ENCODE data around the gene RAPGEF2. TPM values are rescaled to one million over a fixed set of nuclear protein-coding genes. Genes with fewer than 3 reads are reported as not detected.

The RAPGEF2 gene
- total and polyA plus RNA-seq, 9 of the 15 experiments (the other 6 are each of a cell fraction or from before 2014, with no cell fraction given), result 3.1 to 32.6 (median 23.1) TPM

- TF ChIP-seq CLOCK (CRISPR knock-in tag; IDR thresholded peaks at IDR 0.05; ENCODE audit: borderline replicate concordance) (no peak), CEBPB (tag; IDR thresholded peaks at IDR 0.05) (peak; percentile 97), LARP7 (IDR thresholded peaks at IDR 0.05) (0 out of 2 replicates have a peak, but pooled peaks have one; percentile 1), CXXC5 (CRISPR knock-in tag; IDR thresholded peaks at IDR 0.05) (no peak), MBD2 (IDR thresholded peaks at IDR 0.05; ENCODE audit: borderline replicate concordance, low read depth) (no peak), ZNF134 (CRISPR knock-in tag; conservative IDR thresholded peaks at IDR 0.05) (no peak), SRSF3 (IDR thresholded peaks at IDR 0.05; ENCODE audit: insufficient read depth, low read length) (no peak), POLR2H (tag; IDR thresholded peaks at IDR 0.05; ENCODE audit: low read depth) (no peak), ZNF398 (CRISPR knock-in tag; IDR thresholded peaks at IDR 0.05) (no peak), RBBP5 (IDR thresholded peaks at IDR 0.05; ENCODE audit: borderline replicate concordance, insufficient read depth, low read length, poor library complexity, severe bottlenecking) (no peak), CTCF (IDR thresholded peaks at IDR 0.05 in 2 of 3, conservative IDR thresholded peaks at IDR 0.05 in 1 of 3; ENCODE audit: insufficient read depth in 2 of 3, low read depth in 1 of 3, low read length in 3 of 3) (peak in 1 of 3 experiments; percentile 17; a peak in 2 of 6 replicates), RFX7 (CRISPR knock-in tag; IDR thresholded peaks at IDR 0.05) (no peak), HNRNPK (IDR thresholded peaks at IDR 0.05; ENCODE audit: low read depth, low read length, poor library complexity, severe bottlenecking) (no peak), CREB5 (CRISPR knock-in tag; IDR thresholded peaks at IDR 0.05) (no peak), KDM5B (IDR thresholded peaks at IDR 0.05; ENCODE audit: insufficient replicate concordance, low read depth, low read length) (no peak), ZNF695 (CRISPR knock-in tag; IDR thresholded peaks at IDR 0.05) (no peak), SMARCC2 (IDR thresholded peaks at IDR 0.05; ENCODE audit: low read depth) (no peak), BRD4 (IDR thresholded peaks at IDR 0.05) (no peak), SREBF1 (IDR thresholded peaks at IDR 0.05; ENCODE audit: borderline replicate concordance, low read depth, low read length) (no peak)
Measured at GRCh38 chr4:159104694-159105414, 2.0 kb downstream of the RAPGEF2 start (continued).
